Upper lobe of left lung (tissue), 4 donors: ENCODE results near the gene DPH5.

Experiments
- CTCF ChIP-seq, 6 experiments: fragments of 450-650 bp in 4 of 6; fragments of 200-600 bp in 2 of 6; sonication (generic) in 2 of 6; IDR thresholded peaks; one replicate each; pipeline ENCODE4 v1.5.1; 2016 to 2019; ENCODE audit warnings: antibody characterized with exemption in 6 of 6
- POLR2A ChIP-seq, 4 donors: fragments of 450-650 bp; IDR thresholded peaks; one replicate each; pipeline ENCODE4 v1.5.1; 2016 to 2017; ENCODE audit warnings: antibody characterized with exemption in 4 of 4, mild to moderate bottlenecking in 2 of 4
- POLR2AphosphoS5 ChIP-seq, 2 donors: sonication (generic); formaldehyde crosslinking; IDR thresholded peaks; one replicate each; pipeline ENCODE4 v1.5.1; 2017; ENCODE audit warnings: antibody characterized with exemption in 2 of 2

- TF ChIP-seq CTCF (IDR thresholded peaks at IDR 0.05), result no peak
- TF ChIP-seq POLR2A (IDR thresholded peaks at IDR 0.05), result no peak
- no peak for TF ChIP-seq POLR2AphosphoS5 (IDR thresholded peaks at IDR 0.05)
Observed at GRCh38 chr1:100950337-100950736, 75.2 kb downstream of the DPH5 start.
